OCI-M2 (cell line): ENCODE measurements around the gene ZNF23.
"Not testable (repeated sequence)": the region's sequence is repeated elsewhere in the genome, so short reads cannot be mapped to it uniquely, and the experiment has no call there.

ENCODE experiments used
- DNase-seq: peaks from one replicate; lab custom pipeline; 2025; ENCODE audit not compliant: unreplicated experiment; lab: John Stamatoyannopoulos, UW

Gene ZNF23

DNA sequence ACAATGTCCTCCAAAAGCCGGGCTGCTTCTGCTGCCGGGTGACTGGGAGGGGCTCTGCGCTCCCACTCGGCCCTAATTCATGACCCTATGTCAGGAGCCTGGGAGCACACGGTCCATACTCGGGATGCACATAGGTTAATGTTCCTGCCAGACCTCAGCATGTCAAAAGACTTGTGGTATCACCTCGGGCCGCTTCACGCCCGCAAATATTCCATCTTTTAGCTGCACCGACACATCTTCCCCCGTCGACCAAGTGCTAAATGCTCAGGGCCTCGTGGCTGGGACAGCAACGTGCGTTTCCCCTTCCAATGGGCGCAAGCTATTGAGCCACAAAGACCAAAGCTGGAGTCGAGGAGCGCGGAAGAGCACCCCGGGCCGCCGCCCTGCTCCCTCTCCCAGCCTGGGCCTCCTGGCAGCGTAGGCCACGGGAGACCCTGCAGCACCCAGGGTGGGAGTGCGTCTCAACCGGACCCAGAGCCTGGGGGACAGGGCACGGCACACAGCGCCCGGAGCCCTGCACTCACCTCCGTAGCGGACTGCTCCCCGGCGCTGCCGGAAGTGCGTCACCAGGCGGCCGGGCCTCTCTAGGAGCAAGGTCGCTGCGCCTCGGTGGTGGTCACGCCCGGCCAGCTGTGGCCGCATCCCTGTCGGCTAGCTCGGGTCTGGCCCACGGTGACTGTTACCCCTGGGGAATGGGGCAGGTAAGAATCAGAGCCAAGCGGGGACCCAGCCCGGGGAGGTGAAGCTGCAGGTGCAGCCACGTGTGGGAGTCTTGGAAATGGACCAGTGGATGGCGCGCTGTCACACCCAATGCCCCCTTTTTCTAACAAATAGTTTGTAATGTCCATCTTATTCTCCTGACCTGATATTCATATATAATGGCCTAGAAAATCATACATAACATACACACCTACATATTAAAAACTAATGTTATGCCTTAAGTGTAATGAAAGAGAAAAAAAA, at the start of gene ZNF23:
ZNF23 (minus strand) TSS at position 562 of the 963 bp plus-strand sequence. CDS start 5,451 bp downstream, outside the sequence.
- peak; percentile 23 for DNase-seq

DNA sequence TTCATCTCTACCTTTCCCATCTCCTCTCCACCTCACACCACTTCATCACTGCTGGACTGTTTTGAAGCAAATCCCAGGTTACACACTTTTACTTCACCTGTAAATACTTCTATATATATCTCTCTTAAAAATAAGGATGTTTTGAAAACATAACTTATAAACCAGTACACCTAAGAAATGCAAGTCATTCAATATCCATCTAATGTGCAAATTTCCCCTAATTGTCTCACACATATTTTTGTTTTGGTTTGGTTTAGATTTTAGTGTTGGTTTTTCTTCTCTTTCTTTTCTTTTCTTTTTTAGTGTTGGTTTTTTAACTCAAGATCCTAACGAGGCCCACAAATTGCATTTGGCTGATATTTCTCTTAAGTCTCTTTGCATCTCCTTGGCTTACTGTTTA, 45.0 kb upstream of the ZNF23 start:
- DNase-seq: no peak

- DNase-seq: no peak
Measured at GRCh38 chr16:71504901-71505300, 42.9 kb upstream of the ZNF23 start.

- not testable (repeated sequence) for DNase-seq
Measured at GRCh38 chr16:71504051-71504450, 42.0 kb upstream of the ZNF23 start.

- no peak for DNase-seq
Measured at GRCh38 chr16:71501547-71501946, 39.5 kb upstream of the ZNF23 start.

- no peak for DNase-seq
Measured at GRCh38 chr16:71500964-71501363, 38.9 kb upstream of the ZNF23 start.

- DNase-seq: no peak
Measured at GRCh38 chr16:71499775-71500364, 37.8 kb upstream of the ZNF23 start.

DNA sequence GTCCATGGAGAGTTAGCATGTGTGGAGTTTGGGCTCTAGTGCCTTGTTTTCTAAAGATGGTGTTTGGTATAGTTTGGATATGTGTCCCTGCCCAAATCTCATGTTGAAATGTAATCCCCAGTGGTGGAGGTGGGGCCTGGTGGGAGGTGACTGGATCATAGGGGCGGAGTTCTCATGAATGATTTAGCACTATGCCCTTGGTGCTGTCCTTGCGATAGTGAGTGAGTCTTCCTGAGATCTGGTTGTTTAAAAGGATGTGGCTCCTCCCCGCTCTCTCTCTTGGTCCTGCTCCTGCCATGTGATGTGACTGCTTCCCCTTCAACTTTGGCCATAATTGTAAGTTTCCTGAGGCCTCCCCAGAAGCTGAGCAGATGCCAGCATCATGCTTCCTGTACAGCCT, 36.0 kb upstream of the ZNF23 start:
- DNase-seq: no peak

- DNase-seq: no peak
Measured at GRCh38 chr16:71493213-71493612, 31.2 kb upstream of the ZNF23 start.

GRCh38 chr16:71492786-71493185, 30.7 kb upstream of the ZNF23 start:
- DNase-seq: no peak

DNA sequence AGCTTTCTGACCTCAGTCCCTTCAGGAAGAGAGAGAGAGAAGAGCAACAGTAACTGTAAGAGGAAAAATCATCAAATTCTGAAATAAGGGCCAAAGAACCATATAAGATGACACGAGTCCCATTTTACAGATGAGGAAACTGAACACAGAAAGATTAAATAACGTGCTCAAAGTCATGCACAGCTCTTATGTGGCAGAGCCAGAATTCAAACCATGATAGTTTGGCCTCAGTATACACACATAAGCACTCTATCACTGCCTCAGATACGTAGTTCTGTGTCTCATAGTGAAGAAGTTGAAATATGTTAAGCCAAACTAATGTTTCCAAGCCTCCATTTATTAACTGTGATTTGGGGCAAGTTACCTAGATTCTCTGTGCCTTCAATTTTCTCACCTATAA, 29.0 kb upstream of the ZNF23 start:
- no peak for DNase-seq

DNA sequence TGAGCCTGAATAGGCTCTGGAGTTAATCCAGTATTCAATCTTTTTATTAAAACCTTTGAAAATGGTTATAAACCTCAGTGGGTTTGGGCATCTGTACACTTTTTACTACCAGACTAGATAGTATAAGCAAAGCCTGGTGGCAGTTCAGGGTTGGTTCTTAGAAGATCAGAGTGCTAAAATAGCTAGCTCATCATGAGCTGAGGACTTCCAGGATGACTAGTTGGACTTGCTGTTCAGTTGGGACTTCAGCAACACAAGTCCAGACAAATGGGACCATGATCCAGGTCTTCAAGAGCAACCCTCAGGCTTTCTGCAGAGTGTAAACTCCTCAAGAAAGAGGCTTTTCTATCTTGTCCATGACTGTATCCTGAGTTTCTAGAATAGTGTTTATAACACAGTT, 28.3 kb upstream of the ZNF23 start:
- DNase-seq: no peak

DNA sequence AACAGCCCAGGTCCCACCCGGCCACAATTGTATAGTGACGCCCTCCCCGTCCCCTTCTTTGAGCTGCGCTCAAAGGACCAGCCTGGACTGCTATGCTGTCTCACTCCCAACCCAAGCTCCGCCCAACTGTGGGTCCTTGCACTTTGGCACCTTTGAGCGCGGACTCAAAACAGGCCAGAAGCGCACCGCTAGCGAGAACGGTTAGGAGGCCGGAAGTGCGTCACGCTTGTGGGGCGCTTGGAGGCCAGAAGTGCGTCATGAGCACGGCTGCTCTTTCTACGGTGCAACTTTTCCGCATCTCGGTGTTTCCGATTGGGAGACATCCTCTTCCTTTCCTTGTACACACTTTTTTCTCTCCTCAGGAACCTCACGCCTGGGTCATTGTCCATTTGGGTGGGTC, 27.1 kb upstream of the ZNF23 start, which contains the start of gene ZNF19:
ZNF19 (minus strand) TSS at position 203 of the 400 bp plus-strand sequence. CDS start 7,210 bp downstream, outside the sequence.
- no peak for DNase-seq

- no peak for DNase-seq
Measured at GRCh38 chr16:71484006-71484893, 22.2 kb upstream of the ZNF23 start.

DNA sequence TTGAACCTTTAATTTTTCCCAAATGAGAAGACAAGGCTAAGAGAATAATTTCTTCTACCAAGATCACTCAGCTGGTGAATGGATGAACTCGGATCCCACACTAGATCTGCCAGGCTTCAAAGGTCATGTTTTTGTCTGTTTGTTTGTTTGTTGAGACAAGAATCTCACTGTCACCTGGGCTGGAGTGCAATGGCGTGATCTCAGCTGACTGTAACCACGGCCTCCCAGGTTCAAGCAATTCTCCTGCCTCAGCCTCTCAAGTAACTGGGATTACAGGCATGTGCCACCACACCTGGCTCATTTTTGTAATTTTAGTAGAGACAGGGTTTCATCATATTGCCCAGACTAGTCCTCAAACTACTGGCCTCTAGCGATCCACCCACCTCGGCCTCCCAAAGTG, 20.5 kb upstream of the ZNF23 start:
- no peak for DNase-seq

DNA sequence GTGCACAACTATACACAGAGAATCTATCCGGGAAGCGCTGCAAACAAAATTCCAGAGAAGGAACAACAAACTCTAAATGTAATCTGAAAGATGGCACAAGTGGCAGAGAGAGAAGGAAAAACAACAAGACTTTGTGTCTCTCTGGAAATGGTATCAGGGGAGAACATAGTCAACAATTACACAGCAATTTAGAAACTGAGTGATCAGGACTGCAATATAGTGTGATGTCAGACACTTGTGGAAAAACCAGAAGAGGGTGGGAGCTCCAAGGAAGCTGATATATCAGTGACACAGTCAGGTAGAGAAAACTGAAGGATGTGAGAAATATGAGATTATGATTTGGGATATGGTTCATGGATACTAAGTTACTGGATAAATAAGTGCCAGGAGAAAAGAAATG, 18.9 kb upstream of the ZNF23 start:
- no peak for DNase-seq

- no peak for DNase-seq
Measured at GRCh38 chr16:71479420-71479819, 17.4 kb upstream of the ZNF23 start.

- DNase-seq: no peak
Measured at GRCh38 chr16:71476457-71477124, 14.5 kb upstream of the ZNF23 start.

DNA sequence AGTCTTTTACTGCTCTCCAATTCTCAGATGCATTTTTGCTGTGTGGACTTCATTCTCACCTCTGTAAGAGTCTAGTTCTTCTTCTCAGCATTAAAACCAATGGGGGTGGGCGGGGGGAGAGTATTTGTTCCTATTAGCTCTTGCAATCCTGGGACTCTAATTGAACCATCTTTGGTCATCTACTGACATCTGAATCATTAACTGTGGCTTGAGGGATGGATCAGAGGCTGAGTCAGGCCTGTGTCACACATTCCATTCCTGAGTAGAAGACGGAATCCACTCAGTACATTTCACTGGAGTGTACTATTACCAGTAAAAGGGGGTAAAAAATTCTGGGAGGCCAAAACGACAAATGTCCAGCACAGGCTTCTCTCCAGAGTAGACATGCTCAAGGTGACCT, 12.8 kb upstream of the ZNF23 start:
- DNase-seq: no peak

DNA sequence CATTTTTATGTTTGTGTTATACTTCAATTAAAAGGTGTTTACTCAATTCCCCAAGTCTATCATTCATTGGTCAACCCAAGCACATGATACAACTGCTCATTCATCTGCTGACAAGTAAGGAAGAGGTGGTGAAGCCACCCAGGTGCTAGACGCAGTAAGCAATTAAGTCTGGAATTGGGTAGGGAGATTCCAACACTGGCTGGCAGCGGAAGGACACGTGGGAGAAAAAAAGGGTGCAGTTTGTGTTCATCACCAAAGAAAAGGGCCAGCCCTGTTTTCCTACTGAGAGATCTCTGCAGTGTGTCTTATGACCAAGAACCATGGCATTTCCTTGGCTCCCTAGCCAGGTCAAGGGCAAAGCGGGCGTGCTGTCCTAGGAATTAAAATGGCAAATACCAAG, 11.8 kb upstream of the ZNF23 start:
- DNase-seq: no peak

DNA sequence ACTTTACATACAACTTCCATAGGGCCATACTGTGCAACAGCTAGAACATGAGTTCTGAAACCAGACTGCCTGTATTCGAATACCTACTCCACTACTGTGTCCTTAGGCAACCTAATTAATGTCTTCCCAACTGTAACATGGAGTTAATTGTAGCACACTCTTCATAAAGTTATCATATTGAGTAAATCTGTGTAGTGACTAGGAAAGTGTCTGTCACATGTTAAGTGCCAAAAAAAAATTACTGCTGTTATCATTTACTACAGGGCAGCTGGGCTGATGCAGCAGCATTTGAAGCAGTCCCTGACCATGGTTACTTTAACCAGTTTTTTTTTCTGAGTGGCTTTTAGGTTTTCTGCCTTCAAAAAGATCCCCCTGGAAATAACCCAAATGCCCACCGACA, 10.9 kb upstream of the ZNF23 start:
- no peak for DNase-seq
